Stomach (tissue), 19 donors: ENCODE data around the gene LYSMD1. TPM values are rescaled to one million over a fixed set of nuclear protein-coding genes. Genes with fewer than 3 reads are reported as not detected.

Experiments
- DNase-seq, 2 donors: peaks; one replicate each; pipeline versions ENCODE4 v3.0.0 to v3.0.0-alpha.2; 2013 to 2019
- H3K27ac ChIP-seq, 5 donors: fragments of 200-600 bp in 4 of 5; sonication (generic) in 4 of 5; one replicate each; pipeline ENCODE4 v1.5.1; 2013 to 2019; ENCODE audit warnings: mild to moderate bottlenecking in 1 of 5, moderate library complexity in 1 of 5
- H3K27me3 ChIP-seq, 3 donors: fragments of 200-600 bp; sonication (generic); one replicate each; pipeline ENCODE4 v1.5.1; 2017 to 2019; ENCODE audit warnings: mixed run types in 1 of 3
- H3K36me3 ChIP-seq, 4 donors: fragments of 200-600 bp; sonication (generic); 1 replicate in 3 of 4; 2 replicates in 1 of 4; pipeline ENCODE4 v1.5.1; 2016 to 2019
- H3K4me1 ChIP-seq, 4 donors: fragments of 200-600 bp; sonication (generic); one replicate each; pipeline ENCODE4 v1.5.1; 2016 to 2019
- H3K4me3 ChIP-seq, 4 donors: fragments of 200-600 bp; sonication (generic) in 3 of 4; one replicate each; pipeline ENCODE4 v1.5.1; 2016 to 2019; ENCODE audit warnings: mild to moderate bottlenecking in 1 of 4
- H3K9me3 ChIP-seq, 4 donors: fragments of 200-600 bp; sonication (generic); one replicate each; pipeline ENCODE4 v1.5.1; 2016 to 2019
- CTCF ChIP-seq, 7 experiments: fragments of 450-650 bp in 4 of 7; fragments of 200-600 bp in 3 of 7; sonication (generic) in 3 of 7; IDR thresholded peaks; one replicate each; pipeline ENCODE4 v1.5.1; 2016 to 2019; ENCODE audit warnings: antibody characterized with exemption in 7 of 7, control low read depth in 2 of 7, mild to moderate bottlenecking in 1 of 7
- EP300 ChIP-seq: sonication (generic); formaldehyde crosslinking; IDR thresholded peaks from one replicate; pipeline ENCODE4 v1.6.1; 2017; ENCODE audit warnings: antibody characterized with exemption
- POLR2A ChIP-seq, 4 donors: fragments of 450-650 bp; IDR thresholded peaks; one replicate each; pipeline ENCODE4 v1.6.1; 2016; ENCODE audit warnings: antibody characterized with exemption in 4 of 4, control low read depth in 2 of 4, mild to moderate bottlenecking in 1 of 4, moderate library complexity in 1 of 4
- POLR2AphosphoS5 ChIP-seq, 3 donors: sonication (generic); formaldehyde crosslinking; IDR thresholded peaks; one replicate each; pipeline ENCODE4 v1.6.1; 2016; ENCODE audit warnings: antibody characterized with exemption in 3 of 3
- WGBS, 5 donors: extraction: QIAGEN DNeasy Blood & Tissue Kit in 3 of 5; methylation state at CpG; one replicate each; pipeline versions ENCODE4 v1.1.5 to v1.1.7; 2013 to 2018; 5-methylcytosine and 5-hydroxymethylcytosine counted together
- intact Hi-C: fragments of 100-400 bp; cut with DNase I; formaldehyde crosslinking; loops from one replicate; pipeline ENCODE4 v1.15.1; 2023; ENCODE audit warnings: low total_unique reads
- long read RNA-seq, 10 donors: transcript quantifications; one replicate each; lab custom pipeline, GENCODE V29; 2026
- polyA plus RNA-seq, 3 donors: library from polyadenylated mRNA; stranded (reverse); fragments of 200-250 nt; gene quantifications; one replicate each; pipeline ENCODE4 v1.2.3, GENCODE V29; 2013
- total RNA-seq, 5 donors: library from RNA; depleted of rRNA; stranded (reverse); fragments of >200 nt; gene quantifications; one replicate each; pipeline versions ENCODE4 v1.1.0 to v1.2.3, GENCODE V29; 2014 to 2016
- donor health status: healthy with polysubstance abuse.
- donor health status: Bipolar disorder and iron deficiency.
- donor health status: healthy.

Gene LYSMD1
- total RNA-seq (10 to 100 TPM in 1 of 5 donors, 1 to 10 TPM in 4; 1.7 to 10.3 (median 4.5) TPM), polyA plus RNA-seq (1 to 10 TPM; 4.0 to 5.3 (median 4.7) TPM)
- long read RNA-seq, donor 1, partial matches to known transcripts: 0 of 8 reads
- long read RNA-seq, donor 1, other reads (novel, unspliced or antisense): 7 of 8 reads
- long read RNA-seq, donor 2, partial matches to known transcripts: 11 of 25 reads
- long read RNA-seq, donor 2, other reads (novel, unspliced or antisense): 13 of 25 reads
- long read RNA-seq, donor 3: 0 reads
- long read RNA-seq, donor 4: 0 reads
- long read RNA-seq, donor 5: 0 reads
- long read RNA-seq, donor 6: 0 reads
- long read RNA-seq, donor 7, partial matches to known transcripts: 0 of 2 reads
- long read RNA-seq, donor 7, other reads (novel, unspliced or antisense): 0 of 2 reads
- long read RNA-seq, donor 8: 0 reads
- long read RNA-seq, donor 9, partial matches to known transcripts: 0 of 2 reads
- long read RNA-seq, donor 9, other reads (novel, unspliced or antisense): 0 of 2 reads
- long read RNA-seq, donor 10: 0 reads

- peak; percentile 98 to 99 for DNase-seq
- H3K4me3 ChIP-seq: peak within 1 kb of the TSS; percentile 60 to 85 (median 76)
- no peaks in the 10 kb centered on the region for H3K9me3 ChIP-seq
- H3K4me1 ChIP-seq: peaks cover 17 to 42% (median 34%) of the 10 kb centered on the region in 4 donors
- no peaks in the 10 kb centered on the region for H3K27me3 ChIP-seq
- TF ChIP-seq CTCF (IDR thresholded peaks at IDR 0.05) (peak in 3 of 7 experiments; percentile 11 to 45 (median 12)), POLR2AphosphoS5 (IDR thresholded peaks at IDR 0.05) (peak; percentile 92 to 99 (median 97)), POLR2A (IDR thresholded peaks at IDR 0.05) (no peak), EP300 (peak; percentile 37)
- peak within 1 kb of the TSS; percentile 73 to 90 (median 88) for H3K27ac ChIP-seq
- intact Hi-C loops: no loop called here
- H3K36me3 ChIP-seq: peaks cover 22 to 52% (median 51%) of the 10 kb centered on the region in 4 donors
- 0 to 1% (median 1%) methylated on average over 38 of the region's 38 CpGs for WGBS, 5 donors
Observed at GRCh38 chr1:151165738-151166504, at the start of gene LYSMD1, which contains the start of gene SCNM1. TSS of gene LYSMD1 (minus strand) at chr1:151165902. CDS start at chr1:151165258, 644 bp downstream. TSS of gene SCNM1 (plus strand) at chr1:151166144. CDS start at chr1:151166153, 9 bp downstream.

- no peak for DNase-seq
- intact Hi-C loops: no loop called here
- Histone ChIP-seq H3K36me3 (peaks cover 6 to 49% (median 36%) of the 10 kb centered on the region in 4 donors), H3K27ac (no peak overlapping the region), H3K4me1 (peaks cover 0 to 50% (median 20%) of the 10 kb centered on the region in 4 donors), H3K9me3 (no peaks in the 10 kb centered on the region), H3K27me3 (no peaks in the 10 kb centered on the region), H3K4me3 (no peak overlapping the region)
- WGBS, 5 donors: 14 to 53% (median 26%) methylated on average over 2 of the region's 2 CpGs
- no peak for TF ChIP-seq POLR2A (IDR thresholded peaks at IDR 0.05)
- TF ChIP-seq EP300: no peak
- TF ChIP-seq CTCF (IDR thresholded peaks at IDR 0.05): no peak
- no peak for TF ChIP-seq POLR2AphosphoS5 (IDR thresholded peaks at IDR 0.05)
Observed at GRCh38 chr1:151213560-151213959, 47.9 kb upstream of the LYSMD1 start.

GRCh38 chr1:151211972-151212705 is 46.4 kb upstream of the LYSMD1 start:
- 75 to 86% (median 85%) methylated on average over 15 of the region's 15 CpGs for WGBS, 5 donors
- intact Hi-C loops: no loop called here
- Histone ChIP-seq H3K9me3 (no peaks in the 10 kb centered on the region), H3K36me3 (peaks cover 8 to 59% (median 48%) of the 10 kb centered on the region in 4 donors), H3K27me3 (no peaks in the 10 kb centered on the region), H3K4me1 (peaks cover 0 to 45% (median 19%) of the 10 kb centered on the region in 4 donors), H3K4me3 (no peak overlapping the region), H3K27ac (no peak overlapping the region)
- DNase-seq: no peak
- TF ChIP-seq EP300 (no peak), POLR2A (IDR thresholded peaks at IDR 0.05) (no peak), POLR2AphosphoS5 (IDR thresholded peaks at IDR 0.05) (no peak), CTCF (IDR thresholded peaks at IDR 0.05) (no peak)
